ENCODE results near the gene CEMIP.

The CEMIP gene

GRCh38 chr15:80749589-80749988 lies 29.6 kb upstream of the CEMIP start:
- Histone ChIP-seq H3K36me3 (peaks cover 5 to 26% (median 13%) of the 10 kb centered on the region in 3 donors), H3K27me3 (no peaks in the 10 kb centered on the region), H3K4me1 (peaks cover 0 to 10% (median under 1%) of the 10 kb centered on the region in 4 donors), H3K9me3 (no peaks in the 10 kb centered on the region), H3K4me3 (no peak overlapping the region), H3K27ac (no peak overlapping the region)
- intact Hi-C loops (cut with DNase I; ENCODE audit: low total_unique reads), result no loop called here
- DNase-seq, result no peak
- TF ChIP-seq CTCF (IDR thresholded peaks at IDR 0.05), result no peak

DNA sequence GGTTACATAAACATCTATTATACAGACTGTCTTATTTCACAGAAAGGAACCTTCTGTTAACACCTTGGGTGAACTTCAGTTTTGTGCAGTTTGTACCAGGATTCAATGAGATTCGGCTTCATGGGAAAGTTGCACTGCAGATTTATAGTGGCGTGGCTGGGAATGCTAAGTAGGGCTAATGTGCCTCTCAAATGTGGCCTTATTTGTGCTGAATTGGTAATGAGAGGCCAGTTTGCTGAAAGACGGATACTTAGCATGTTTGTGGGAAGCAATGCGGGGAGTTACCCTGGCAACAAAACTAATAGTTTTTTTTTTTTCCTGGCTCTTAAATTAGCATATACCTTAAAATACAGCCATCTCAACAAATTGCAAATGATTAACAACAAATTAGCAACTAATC lies 28.6 kb upstream of the CEMIP start:
- Histone ChIP-seq H3K9me3 (no peaks in the 10 kb centered on the region), H3K36me3 (peaks cover 12 to 28% (median 13%) of the 10 kb centered on the region in 3 donors), H3K4me3 (no peak overlapping the region), H3K27ac (no peak overlapping the region), H3K27me3 (no peaks in the 10 kb centered on the region), H3K4me1 (no peaks in the 10 kb centered on the region)
- no peak for DNase-seq
- intact Hi-C loops (cut with DNase I; ENCODE audit: low total_unique reads), result no loop called here
- TF ChIP-seq CTCF (IDR thresholded peaks at IDR 0.05), result no peak

DNA sequence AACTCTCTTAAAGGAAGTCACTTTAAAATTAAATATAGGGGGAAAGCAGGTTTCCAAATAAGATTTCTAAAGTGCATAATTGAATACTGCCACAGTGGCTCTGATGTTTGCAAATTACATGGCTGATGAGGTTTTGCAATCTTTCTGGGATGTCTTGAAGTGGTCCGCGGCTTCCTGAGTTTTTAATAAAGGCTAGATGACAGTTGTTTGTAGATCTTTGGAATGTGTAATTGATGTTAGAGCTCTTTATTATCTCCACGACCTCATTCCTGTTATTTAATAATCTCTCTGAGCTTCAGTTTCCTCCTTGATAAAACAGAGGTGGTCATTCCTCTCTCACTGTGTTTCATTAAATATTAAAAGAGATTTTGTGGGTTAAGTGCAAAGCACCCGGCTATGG lies 27.0 kb upstream of the CEMIP start:
- Histone ChIP-seq H3K36me3 (peaks cover 13 to 28% (median 17%) of the 10 kb centered on the region in 3 donors), H3K9me3 (no peaks in the 10 kb centered on the region), H3K27ac (no peak overlapping the region), H3K27me3 (no peaks in the 10 kb centered on the region), H3K4me1 (no peaks in the 10 kb centered on the region), H3K4me3 (no peak overlapping the region)
- TF ChIP-seq CTCF (IDR thresholded peaks at IDR 0.05), result no peak
- DNase-seq, result no peak
- intact Hi-C loops (cut with DNase I; ENCODE audit: low total_unique reads), result no loop called here

DNA sequence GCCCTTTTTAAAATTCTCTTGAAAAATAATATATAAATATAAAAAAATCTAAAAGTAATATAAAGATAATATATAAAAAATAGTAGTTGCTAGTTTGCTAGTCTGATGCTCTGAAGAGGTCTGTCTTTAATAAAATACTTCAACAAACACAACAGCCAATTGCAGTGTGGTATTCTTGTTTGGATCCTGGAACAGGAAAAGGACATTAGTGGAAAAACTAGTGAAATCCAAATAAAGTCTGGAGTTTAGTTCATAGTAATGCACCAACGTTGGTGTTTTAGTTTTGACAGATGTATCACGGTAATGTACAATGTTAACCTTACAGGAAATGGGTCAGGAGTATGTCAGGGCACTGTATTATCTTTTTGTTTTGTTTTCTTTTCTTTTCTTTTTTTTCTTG lies 26.0 kb upstream of the CEMIP start:
- no peaks in the 10 kb centered on the region for H3K9me3 ChIP-seq

DNA sequence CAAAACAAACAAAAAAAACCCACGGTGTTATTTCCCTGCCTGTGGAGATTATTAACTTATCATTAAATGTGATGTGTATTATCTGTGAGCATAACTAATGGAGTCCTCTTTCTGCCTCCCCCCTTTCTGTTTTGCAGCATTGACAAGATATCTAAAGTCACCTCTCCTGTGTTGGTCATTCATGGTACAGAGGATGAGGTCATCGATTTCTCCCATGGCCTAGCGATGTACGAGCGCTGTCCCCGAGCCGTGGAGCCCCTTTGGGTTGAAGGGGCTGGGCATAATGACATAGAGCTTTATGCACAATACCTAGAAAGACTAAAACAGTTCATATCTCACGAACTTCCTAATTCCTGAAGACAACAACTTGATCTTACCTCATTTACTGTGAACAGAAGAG lies 25.2 kb upstream of the CEMIP start:
- peaks cover 13 to 28% (median 17%) of the 10 kb centered on the region in 3 donors for H3K36me3 ChIP-seq
- no peak overlapping the region for H3K27ac ChIP-seq
- no peak for DNase-seq
- intact Hi-C loops (cut with DNase I; ENCODE audit: low total_unique reads), result no loop called here
- no peaks in the 10 kb centered on the region for H3K9me3 ChIP-seq
- no peaks in the 10 kb centered on the region for H3K27me3 ChIP-seq
- no peak overlapping the region for H3K4me3 ChIP-seq
- H3K4me1 ChIP-seq, result no peaks in the 10 kb centered on the region
- TF ChIP-seq CTCF (IDR thresholded peaks at IDR 0.05), result no peak

More for the DNA sequence above, 26.0 kb upstream of the CEMIP start:
- no peaks in the 10 kb centered on the region for H3K27me3 ChIP-seq
- no peak for TF ChIP-seq CTCF (IDR thresholded peaks at IDR 0.05)
- peaks cover 13 to 28% (median 17%) of the 10 kb centered on the region in 3 donors for H3K36me3 ChIP-seq
- intact Hi-C loops (cut with DNase I; ENCODE audit: low total_unique reads), result no loop called here
- H3K4me3 ChIP-seq, result no peak overlapping the region
- H3K27ac ChIP-seq, result no peak overlapping the region
- no peak for DNase-seq
- H3K4me1 ChIP-seq, result no peaks in the 10 kb centered on the region

DNA sequence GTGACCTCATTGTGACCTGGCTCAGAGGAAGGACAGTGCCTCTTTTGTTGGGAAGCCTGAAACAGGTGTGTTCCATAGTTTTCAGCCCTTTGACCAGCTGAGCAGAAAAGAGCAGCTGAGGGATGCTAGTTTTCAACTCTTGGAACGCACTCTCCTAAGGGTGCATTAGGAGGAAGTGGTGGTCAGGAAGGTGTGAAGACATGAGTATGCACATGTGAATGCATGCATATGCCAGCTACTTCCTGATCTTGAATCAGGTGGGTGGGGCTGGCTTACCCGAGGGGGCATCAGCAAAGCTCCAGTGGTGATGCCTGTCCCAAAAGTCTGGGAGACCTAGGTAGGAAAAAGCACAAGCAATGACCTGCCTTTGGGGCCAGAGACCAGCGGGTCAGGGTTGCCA lies 23.3 kb upstream of the CEMIP start:
- H3K27me3 ChIP-seq, result no peaks in the 10 kb centered on the region
- DNase-seq, result no peak
- H3K4me3 ChIP-seq, result no peak overlapping the region
- intact Hi-C loops (cut with DNase I; ENCODE audit: low total_unique reads), result no loop called here
- no peaks in the 10 kb centered on the region for H3K4me1 ChIP-seq
- no peak overlapping the region for H3K27ac ChIP-seq
- no peak for TF ChIP-seq CTCF (IDR thresholded peaks at IDR 0.05)
- peaks cover 0 to 17% (median 17%) of the 10 kb centered on the region in 3 donors for H3K36me3 ChIP-seq
- no peaks in the 10 kb centered on the region for H3K9me3 ChIP-seq

Data from tibial artery (tissue), 4 donors.